SK-N-SH treated with all-trans-retinoic acid at 6 μM for 48 hours (cell line): ENCODE measurements around the gene DET1.

Experiments used
- ATAC-seq: fragments of 200-7000 bp; cut with Tn5 transposase; 3 replicates; pipeline ENCODE4 v1.9.1; 2020; ENCODE audit warnings: mild to moderate bottlenecking, moderate library complexity
- ARNTL ChIP-seq: fragments of 450-650 bp; formaldehyde crosslinking; IDR thresholded peaks from 2 replicates; pipeline ENCODE4 v1.5.0; 2020; ENCODE audit warnings: low read depth, mild to moderate bottlenecking, moderate library complexity, borderline replicate concordance
- BACH2 ChIP-seq: fragments of 250-450 bp; sonication (Bioruptor Pico); IDR thresholded peaks from 2 replicates; pipeline ENCODE4 v1.9.0; 2021; ENCODE audit warnings: mild to moderate bottlenecking, borderline replicate concordance
- CREB5 ChIP-seq: fragments of 250-450 bp; sonication (Bioruptor Pico); IDR thresholded peaks from 2 replicates; pipeline ENCODE4 v1.5.1; 2020; ENCODE audit warnings: low read depth, mild to moderate bottlenecking, moderate library complexity
- CSDC2 ChIP-seq: fragments of 250-450 bp; sonication (Bioruptor Pico); IDR thresholded peaks from 2 replicates; pipeline ENCODE4 v1.5.0; 2020; ENCODE audit warnings: mild to moderate bottlenecking, moderate library complexity
- CSRNP3 ChIP-seq: fragments of 250-450 bp; sonication (Bioruptor Pico); IDR thresholded peaks from 2 replicates; pipeline ENCODE4 v1.5.1; 2021; ENCODE audit warnings: mild to moderate bottlenecking, moderate library complexity
- ESRRG ChIP-seq: fragments of 250-450 bp; sonication (Bioruptor Pico); IDR thresholded peaks from 2 replicates; pipeline ENCODE4 v1.6.1; 2021; ENCODE audit warnings: mild to moderate bottlenecking
- GLIS3 ChIP-seq: fragments of 250-450 bp; sonication (Bioruptor Pico); IDR thresholded peaks from 2 replicates; pipeline ENCODE4 v1.5.0; 2020; ENCODE audit warnings: mild to moderate bottlenecking, moderate library complexity
- OSR1 ChIP-seq: fragments of 250-450 bp; sonication (Bioruptor Pico); IDR thresholded peaks from 2 replicates; pipeline ENCODE4 v1.8.0; 2022; ENCODE audit warnings: moderate library complexity, mild to moderate bottlenecking, inconsistent platforms
- PATZ1 ChIP-seq: fragments of 250-450 bp; sonication (Bioruptor Pico); IDR thresholded peaks from 2 replicates; pipeline ENCODE4 v1.8.0; 2020; ENCODE audit warnings: mild to moderate bottlenecking, moderate library complexity, borderline replicate concordance
- RARB ChIP-seq: fragments of 250-450 bp; sonication (Bioruptor Pico); IDR thresholded peaks from 2 replicates; pipeline ENCODE4 v1.8.0; 2021; ENCODE audit warnings: mild to moderate bottlenecking, moderate library complexity
- SNAI2 ChIP-seq: fragments of 250-450 bp; sonication (Bioruptor Pico); IDR thresholded peaks from 2 replicates; pipeline ENCODE4 v1.5.0; 2020; ENCODE audit warnings: mild to moderate bottlenecking, moderate library complexity
- TCF4 ChIP-seq: fragments of 250-450 bp; sonication (Bioruptor Pico); IDR thresholded peaks from 2 replicates; pipeline ENCODE4 v1.8.0; 2021; ENCODE audit warnings: mild to moderate bottlenecking, moderate library complexity, borderline replicate concordance
- TOX ChIP-seq: fragments of 250-450 bp; sonication (Bioruptor Pico); IDR thresholded peaks from 2 replicates; pipeline ENCODE4 v1.8.0; 2021; ENCODE audit warnings: mild to moderate bottlenecking, moderate library complexity, borderline replicate concordance
- TSHZ2 ChIP-seq: fragments of 250-450 bp; sonication (Bioruptor Pico); IDR thresholded peaks from 2 replicates; pipeline ENCODE4 v1.5.0; 2020; ENCODE audit warnings: mild to moderate bottlenecking, moderate library complexity
- ZC3H10 ChIP-seq: fragments of 250-450 bp; sonication (Bioruptor Pico); IDR thresholded peaks from 2 replicates; pipeline ENCODE4 v1.5.1; 2021; ENCODE audit warnings: mild to moderate bottlenecking, moderate library complexity
- ZFP3 ChIP-seq: fragments of 250-450 bp; sonication (Bioruptor Pico); IDR thresholded peaks from 2 replicates; pipeline ENCODE4 v1.5.0; 2020; ENCODE audit warnings: mild to moderate bottlenecking, moderate library complexity
- ZFP30 ChIP-seq: fragments of 450-650 bp; formaldehyde crosslinking; IDR thresholded peaks from 2 replicates; pipeline ENCODE4 v1.5.0; 2022; ENCODE audit warnings: mild to moderate bottlenecking, moderate library complexity
- ZNF565 ChIP-seq: fragments of 450-650 bp; formaldehyde crosslinking; conservative IDR thresholded peaks from 2 replicates; pipeline ENCODE4 v1.5.0; 2020; ENCODE audit warnings: low read depth, mild to moderate bottlenecking, moderate library complexity
- ZNF8 ChIP-seq: fragments of 450-650 bp; formaldehyde crosslinking; IDR thresholded peaks from 2 replicates; pipeline ENCODE4 v1.5.0; 2020; ENCODE audit warnings: mild to moderate bottlenecking, moderate library complexity
- TF ChIP-seq, protein P1 (sequence below): fragments of 250-450 bp; sonication (Bioruptor Pico); IDR thresholded peaks from 2 replicates; pipeline ENCODE4 v1.8.0; 2021; ENCODE audit warnings: low read depth, mild to moderate bottlenecking, moderate library complexity, borderline replicate concordance

DET1 gene

DNA sequence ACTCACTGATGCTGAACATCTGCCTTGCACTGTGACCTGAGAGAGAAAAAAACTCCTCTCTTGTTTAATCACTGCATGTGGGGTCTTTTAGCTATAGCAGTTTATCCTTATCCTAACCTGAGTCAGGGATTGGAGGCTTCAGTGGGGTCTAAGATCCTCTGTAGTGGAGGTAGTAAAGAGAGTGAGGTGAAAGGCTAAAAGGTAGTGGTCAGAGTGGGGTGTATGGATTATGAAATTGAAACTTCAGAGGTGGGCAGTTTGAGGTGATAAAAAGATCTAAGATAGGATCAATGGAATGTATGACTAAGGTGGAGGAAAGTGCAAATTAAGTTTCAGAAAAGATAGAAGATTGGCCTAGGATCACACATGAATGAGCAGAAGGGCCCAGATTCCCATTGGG, 36.5 kb downstream of the DET1 start:
- TF ChIP-seq SNAI2 (CRISPR knock-in tag) (no peak), ZFP30 (CRISPR knock-in tag) (no peak), TCF4 (no peak), PATZ1 (CRISPR knock-in tag) (no peak), CSDC2 (CRISPR knock-in tag) (no peak), OSR1 (CRISPR knock-in tag) (no peak), GLIS3 (CRISPR knock-in tag) (no peak)
- no peak for ATAC-seq

DNA sequence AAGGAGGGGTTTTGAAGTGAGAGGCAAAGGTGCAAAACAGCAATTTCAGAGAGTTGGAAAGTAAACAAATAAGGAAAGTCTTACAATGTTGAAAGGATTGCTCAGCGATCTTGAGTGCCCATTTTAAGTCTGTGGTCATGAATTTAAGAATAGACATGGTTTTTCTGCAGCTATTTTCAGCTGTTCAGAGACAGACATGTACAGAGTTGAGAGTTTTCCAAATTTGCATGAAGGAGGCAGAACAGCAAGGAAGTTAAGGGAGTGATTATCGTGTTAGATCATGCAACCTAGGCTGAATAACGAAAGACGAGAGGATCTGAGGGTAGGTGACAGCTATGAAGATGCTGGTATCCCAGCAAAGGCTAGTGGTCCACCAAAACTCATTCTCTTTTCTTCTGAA, 37.2 kb downstream of the DET1 start:
- TF ChIP-seq TCF4: no peak
- no peak for TF ChIP-seq CSDC2 (CRISPR knock-in tag)
- TF ChIP-seq ZC3H10 (CRISPR knock-in tag): no peak
- no peak for TF ChIP-seq SNAI2 (CRISPR knock-in tag)
- TF ChIP-seq BACH2 (CRISPR knock-in tag): no peak
- TF ChIP-seq CREB5: no peak
- TF ChIP-seq RARB (CRISPR knock-in tag): no peak
- no peak for TF ChIP-seq ZNF8
- TF ChIP-seq ZFP3 (CRISPR knock-in tag): no peak
- TF ChIP-seq ZNF565 (CRISPR knock-in tag): no peak
- no peak for TF ChIP-seq PATZ1 (CRISPR knock-in tag)
- TF ChIP-seq OSR1 (CRISPR knock-in tag): no peak
- no peak for TF ChIP-seq CSRNP3 (CRISPR knock-in tag)
- no peak for TF ChIP-seq TOX (CRISPR knock-in tag)
- TF ChIP-seq TSHZ2: no peak
- TF ChIP-seq ZFP30 (CRISPR knock-in tag): no peak
- no peak for ATAC-seq

DNA sequence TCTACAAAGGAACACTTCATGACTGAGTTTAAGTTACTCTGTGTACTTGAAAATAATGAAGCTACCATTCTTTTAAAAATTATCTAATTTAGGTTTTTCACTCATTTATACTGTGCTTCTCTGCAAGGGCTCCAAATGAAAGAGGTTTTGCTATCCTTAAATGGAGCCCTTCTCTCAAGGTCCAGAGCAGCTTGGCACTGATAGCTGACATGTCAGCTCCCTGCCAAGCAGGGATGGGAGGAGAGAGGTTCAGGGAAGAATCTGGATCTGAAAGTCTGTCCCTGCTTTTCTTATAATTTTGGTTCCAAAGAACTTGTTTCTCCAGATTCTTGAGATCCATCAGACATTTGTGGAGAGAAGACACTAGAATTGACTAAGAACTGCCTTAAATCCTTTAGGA, 39.9 kb downstream of the DET1 start:
- ATAC-seq: no peak
- TF ChIP-seq PATZ1 (CRISPR knock-in tag): no peak
- no peak for TF ChIP-seq RARB (CRISPR knock-in tag)
- no peak for TF ChIP-seq TOX (CRISPR knock-in tag)
- no peak for TF ChIP-seq CSRNP3 (CRISPR knock-in tag)
- TF ChIP-seq SNAI2 (CRISPR knock-in tag): no peak
- TF ChIP-seq CREB5: no peak
- no peak for TF ChIP-seq ARNTL (CRISPR knock-in tag)
- TF ChIP-seq, protein P1, sequence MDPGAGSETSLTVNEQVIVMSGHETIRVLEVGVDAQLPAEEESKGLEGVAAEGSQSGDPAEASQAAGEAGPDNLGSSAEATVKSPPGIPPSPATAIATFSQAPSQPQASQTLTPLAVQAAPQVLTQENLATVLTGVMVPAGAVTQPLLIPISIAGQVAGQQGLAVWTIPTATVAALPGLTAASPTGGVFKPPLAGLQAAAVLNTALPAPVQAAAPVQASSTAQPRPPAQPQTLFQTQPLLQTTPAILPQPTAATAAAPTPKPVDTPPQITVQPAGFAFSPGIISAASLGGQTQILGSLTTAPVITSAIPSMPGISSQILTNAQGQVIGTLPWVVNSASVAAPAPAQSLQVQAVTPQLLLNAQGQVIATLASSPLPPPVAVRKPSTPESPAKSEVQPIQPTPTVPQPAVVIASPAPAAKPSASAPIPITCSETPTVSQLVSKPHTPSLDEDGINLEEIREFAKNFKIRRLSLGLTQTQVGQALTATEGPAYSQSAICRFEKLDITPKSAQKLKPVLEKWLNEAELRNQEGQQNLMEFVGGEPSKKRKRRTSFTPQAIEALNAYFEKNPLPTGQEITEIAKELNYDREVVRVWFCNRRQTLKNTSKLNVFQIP: no peak
- no peak for TF ChIP-seq ZFP3 (CRISPR knock-in tag)
- TF ChIP-seq ZNF565 (CRISPR knock-in tag): no peak
- TF ChIP-seq ZNF8: no peak
- TF ChIP-seq ESRRG: no peak
- TF ChIP-seq, all 23 proteins: peak for 0
